Measurements from ENCODE around the gene CCL28. TPM values are rescaled to one million over a fixed set of nuclear protein-coding genes. Genes with fewer than 3 reads are reported as not detected.
"Not testable (repeated sequence)": the region's sequence is repeated elsewhere in the genome, so short reads cannot be mapped to it uniquely, and the experiment has no call there.

CCL28 gene
- total RNA-seq, 1 donor from 2014 or later, result not detected

- H3K27me3 Mint-ChIP-seq (ENCODE audit: insufficient read depth, low read depth), result peaks cover 3% of the 10 kb centered on the region
- Histone ChIP-seq H3K79me2 (ENCODE audit: low read depth) (no peaks in the 10 kb centered on the region), H3K9ac (no peak overlapping the region), H3K4me3 (no peak overlapping the region), H3K27ac (no peak overlapping the region), H3K4me1 (no peaks in the 10 kb centered on the region), H3K9me3 (ENCODE audit: low read depth) (no peaks in the 10 kb centered on the region), H3K4me2 (no peak overlapping the region), H3F3A (ENCODE audit: low read depth) (no peaks in the 10 kb centered on the region), H2AFZ (replicated peaks) (no peak overlapping the region), H3K27me3 (no peaks in the 10 kb centered on the region), H4K20me1 (ENCODE audit: low read depth) (no peaks in the 10 kb centered on the region), H3K36me3 (no peaks in the 10 kb centered on the region)
- no peak for TF ChIP-seq EZH2phosphoT487 (IDR thresholded peaks at IDR 0.05)
- TF ChIP-seq CTCF (IDR thresholded peaks at IDR 0.05), result no peak
- TF ChIP-seq EZH2 (IDR thresholded peaks at IDR 0.05), result no peak
- H3K27ac Mint-ChIP-seq, result no peak overlapping the region
- DNase-seq (ENCODE audit: low spot score), result no peak
- H3K9me3 Mint-ChIP-seq, result peaks cover 2% of the 10 kb centered on the region
- no peaks in the 10 kb centered on the region for H3K36me3 Mint-ChIP-seq
- H3K4me3 Mint-ChIP-seq, result no peak overlapping the region
- no peaks in the 10 kb centered on the region for H3K4me1 Mint-ChIP-seq
Measured at GRCh38 chr5:43411495-43411894, 696 bp downstream of the CCL28 start.

GRCh38 chr5:43410414-43410813, 1.8 kb downstream of the CCL28 start:
- no peak overlapping the region for H3K4me3 Mint-ChIP-seq
- no peak overlapping the region for H3K27ac Mint-ChIP-seq
- H3K27me3 Mint-ChIP-seq (ENCODE audit: insufficient read depth, low read depth), result peaks cover 3% of the 10 kb centered on the region
- Histone ChIP-seq H3K36me3 (no peaks in the 10 kb centered on the region), H3K27ac (no peak overlapping the region), H3K4me3 (no peak overlapping the region), H3K27me3 (no peaks in the 10 kb centered on the region), H3K9me3 (ENCODE audit: low read depth) (no peaks in the 10 kb centered on the region), H3K4me1 (no peaks in the 10 kb centered on the region), H2AFZ (replicated peaks) (no peak overlapping the region), H3K9ac (no peak overlapping the region), H3K4me2 (no peak overlapping the region), H4K20me1 (ENCODE audit: low read depth) (no peaks in the 10 kb centered on the region), H3K79me2 (ENCODE audit: low read depth) (no peaks in the 10 kb centered on the region), H3F3A (ENCODE audit: low read depth) (no peaks in the 10 kb centered on the region)
- DNase-seq (ENCODE audit: low spot score), result no peak
- no peaks in the 10 kb centered on the region for H3K4me1 Mint-ChIP-seq
- no peak for TF ChIP-seq CTCF (IDR thresholded peaks at IDR 0.05)
- no peak for TF ChIP-seq EZH2phosphoT487 (IDR thresholded peaks at IDR 0.05)
- TF ChIP-seq EZH2 (IDR thresholded peaks at IDR 0.05), result no peak
- H3K36me3 Mint-ChIP-seq, result no peaks in the 10 kb centered on the region
- peaks cover 4% of the 10 kb centered on the region for H3K9me3 Mint-ChIP-seq

- no peak overlapping the region for H3K4me3 ChIP-seq
- no peaks in the 10 kb centered on the region for H3F3A ChIP-seq (ENCODE audit: low read depth)
- no peaks in the 10 kb centered on the region for H3K4me1 ChIP-seq
- H3K4me1 Mint-ChIP-seq, result no peaks in the 10 kb centered on the region
- H3K9me3 ChIP-seq (ENCODE audit: low read depth), result no peaks in the 10 kb centered on the region
- H3K36me3 Mint-ChIP-seq, result no peaks in the 10 kb centered on the region
- no peak overlapping the region for H2AFZ ChIP-seq (replicated peaks)
- H3K27ac ChIP-seq, result no peak overlapping the region
- DNase-seq (ENCODE audit: low spot score), result no peak
- peaks cover 3% of the 10 kb centered on the region for H3K27me3 Mint-ChIP-seq (ENCODE audit: insufficient read depth, low read depth)
- H3K36me3 ChIP-seq, result no peaks in the 10 kb centered on the region
- H3K27me3 ChIP-seq, result no peaks in the 10 kb centered on the region
- H3K9ac ChIP-seq, result no peak overlapping the region
- H3K27ac Mint-ChIP-seq, result no peak overlapping the region
- H3K4me2 ChIP-seq, result no peak overlapping the region
- H3K79me2 ChIP-seq (ENCODE audit: low read depth), result no peaks in the 10 kb centered on the region
- no peaks in the 10 kb centered on the region for H4K20me1 ChIP-seq (ENCODE audit: low read depth)
- peaks cover 4% of the 10 kb centered on the region for H3K9me3 Mint-ChIP-seq
- no peak for TF ChIP-seq CTCF (IDR thresholded peaks at IDR 0.05)
- TF ChIP-seq EZH2phosphoT487 (IDR thresholded peaks at IDR 0.05), result no peak
- no peak for TF ChIP-seq EZH2 (IDR thresholded peaks at IDR 0.05)
- H3K4me3 Mint-ChIP-seq, result no peak overlapping the region
Measured at GRCh38 chr5:43409809-43410271, 2.4 kb downstream of the CCL28 start.

- not testable (repeated sequence) for H3K4me3 Mint-ChIP-seq; H3F3A ChIP-seq (ENCODE audit: low read depth); H3K9ac ChIP-seq; H2AFZ ChIP-seq (replicated peaks); H3K36me3 ChIP-seq; H3K27me3 ChIP-seq; H3K4me3 ChIP-seq; DNase-seq (ENCODE audit: low spot score); H3K27me3 Mint-ChIP-seq (ENCODE audit: insufficient read depth, low read depth); H3K36me3 Mint-ChIP-seq; H3K27ac ChIP-seq; H3K79me2 ChIP-seq (ENCODE audit: low read depth); H3K4me2 ChIP-seq; H3K4me1 ChIP-seq; H3K4me1 Mint-ChIP-seq; H4K20me1 ChIP-seq (ENCODE audit: low read depth); H3K27ac Mint-ChIP-seq; H3K9me3 ChIP-seq (ENCODE audit: low read depth); H3K9me3 Mint-ChIP-seq
Measured at GRCh38 chr5:43402524-43403066, 9.6 kb downstream of the CCL28 start.

Measured in neural progenitor cell (in vitro differentiated cells).